ENCODE measurements around the gene TOX2. TPM values are rescaled to one million over a fixed set of nuclear protein-coding genes. Genes with fewer than 3 reads are reported as not detected.

The TOX2 gene
- total RNA-seq, 2 donors from 2014 or later, result 8.8 to 52.8 TPM

DNA sequence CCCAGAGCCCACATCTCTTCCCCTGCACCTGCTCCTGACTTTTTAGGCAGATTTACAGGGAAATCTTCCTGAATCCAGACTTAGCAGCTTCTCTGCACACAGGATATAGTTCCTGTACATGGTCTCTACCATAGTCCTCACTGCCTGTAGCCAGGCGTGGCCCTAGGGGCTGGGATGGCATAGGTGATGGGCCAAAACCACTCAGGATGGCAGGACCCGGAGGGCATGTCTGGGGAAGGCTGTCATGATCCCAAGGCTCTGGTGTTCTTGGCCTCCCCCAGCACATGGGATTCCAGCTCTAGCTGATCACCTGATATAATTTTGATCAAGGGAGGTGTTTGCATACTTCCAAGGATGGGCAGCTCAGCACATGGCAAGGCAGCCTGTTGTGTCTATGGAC is 58.0 kb downstream of the TOX2 start:
- no peak for TF ChIP-seq CTCF (IDR thresholded peaks at IDR 0.05)
- TF ChIP-seq POLR2A (IDR thresholded peaks at IDR 0.05), result no peak
- TF ChIP-seq POLR2AphosphoS5 (IDR thresholded peaks at IDR 0.05), result no peak
- WGBS, result 100% methylated on average over 2 of the region's 2 CpGs
- intact Hi-C loops (cut with DNase I), result no loop called here
- H3K9me3 ChIP-seq, result no peaks in the 10 kb centered on the region
- H3K4me1 ChIP-seq (replicated peaks), result no peaks in the 10 kb centered on the region
- H3K27me3 ChIP-seq (replicated peaks; ENCODE audit: insufficient read depth), result no peaks in the 10 kb centered on the region
- DNase-seq (ENCODE audit: low spot score), result no peak
- no peaks in the 10 kb centered on the region for H3K36me3 ChIP-seq
- H3K27ac ChIP-seq, result no peak overlapping the region
- no peak overlapping the region for H3K4me3 ChIP-seq

DNA sequence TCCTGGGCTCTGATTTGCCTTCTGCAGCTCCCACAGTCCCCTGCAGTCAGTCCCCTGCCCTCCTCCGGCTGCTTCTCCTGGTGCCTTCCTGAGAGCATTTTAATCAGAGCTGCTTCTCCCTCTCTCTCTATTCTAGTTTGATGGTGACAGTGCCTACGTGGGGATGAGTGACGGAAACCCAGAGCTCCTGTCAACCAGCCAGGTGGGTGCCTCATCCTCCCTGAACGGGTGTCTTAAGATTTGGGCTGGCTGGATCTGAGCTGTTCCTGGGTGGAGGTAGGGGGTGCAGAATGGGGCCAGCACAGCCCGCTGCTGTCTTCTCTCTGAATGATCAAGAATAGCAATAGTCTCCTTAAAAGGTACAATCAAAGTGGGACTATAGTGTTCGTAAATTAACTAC is 58.6 kb downstream of the TOX2 start:
- no peak for DNase-seq (ENCODE audit: low spot score)
- Histone ChIP-seq H3K9me3 (no peaks in the 10 kb centered on the region), H3K36me3 (no peaks in the 10 kb centered on the region), H3K4me3 (no peak overlapping the region), H3K27ac (no peak overlapping the region), H3K27me3 (replicated peaks; ENCODE audit: insufficient read depth) (no peaks in the 10 kb centered on the region), H3K4me1 (replicated peaks) (no peaks in the 10 kb centered on the region)
- TF ChIP-seq CTCF (IDR thresholded peaks at IDR 0.05), result no peak
- TF ChIP-seq POLR2A (IDR thresholded peaks at IDR 0.05), result no peak
- no peak for TF ChIP-seq POLR2AphosphoS5 (IDR thresholded peaks at IDR 0.05)
- WGBS, result 88% methylated on average over 6 of the region's 6 CpGs
- intact Hi-C loops (cut with DNase I), result no loop called here

- 91% methylated on average over 8 of the region's 8 CpGs for WGBS
- DNase-seq (ENCODE audit: low spot score), result no peak
- TF ChIP-seq POLR2AphosphoS5 (IDR thresholded peaks at IDR 0.05), result no peak
- no peak for TF ChIP-seq POLR2A (IDR thresholded peaks at IDR 0.05)
- no peak for TF ChIP-seq CTCF (IDR thresholded peaks at IDR 0.05)
- Histone ChIP-seq H3K27ac (no peak overlapping the region), H3K4me3 (no peak overlapping the region), H3K4me1 (replicated peaks) (no peaks in the 10 kb centered on the region), H3K27me3 (replicated peaks; ENCODE audit: insufficient read depth) (no peaks in the 10 kb centered on the region), H3K36me3 (no peaks in the 10 kb centered on the region), H3K9me3 (no peaks in the 10 kb centered on the region)
- intact Hi-C loops (cut with DNase I), result no loop called here
Measured at GRCh38 chr20:43973671-43974450, 59.2 kb downstream of the TOX2 start.

- 54% methylated on average over 5 of the region's 5 CpGs for WGBS
- Histone ChIP-seq H3K4me1 (replicated peaks) (no peaks in the 10 kb centered on the region), H3K27ac (no peak overlapping the region), H3K4me3 (no peak overlapping the region), H3K27me3 (replicated peaks; ENCODE audit: insufficient read depth) (no peaks in the 10 kb centered on the region), H3K9me3 (no peaks in the 10 kb centered on the region), H3K36me3 (no peaks in the 10 kb centered on the region)
- intact Hi-C loops (cut with DNase I), result no loop called here
- no peak for DNase-seq (ENCODE audit: low spot score)
- no peak for TF ChIP-seq POLR2A (IDR thresholded peaks at IDR 0.05)
- TF ChIP-seq CTCF (IDR thresholded peaks at IDR 0.05), result no peak
- no peak for TF ChIP-seq POLR2AphosphoS5 (IDR thresholded peaks at IDR 0.05)
Measured at GRCh38 chr20:43974695-43975094, 60.0 kb downstream of the TOX2 start.

Measured in prostate gland (tissue), 2 donors.